PC-9 (cell line): ENCODE data around the gene MDH1. TPM values are rescaled to one million over a fixed set of nuclear protein-coding genes. Genes with fewer than 3 reads are reported as not detected.

Experiments used
- BruUV-seq: library from RNA; stranded (reverse); fragments of 400-500 nt; replicated peaks from 2 replicates; lab custom pipeline; 2021; lab: Mats Ljungman, UMichigan
- CTCF ChIA-PET: fragments of 300-600 bp; sonication (Branson Sonifier 250); formaldehyde crosslinking; loops from one replicate; lab custom pipeline; 2022; ENCODE audit warnings: antibody characterized with exemption; lab: Charles Lee
- POLR2A ChIA-PET: fragments of 300-600 bp; sonication (Branson Sonifier 250); formaldehyde crosslinking; loops from one replicate; lab custom pipeline; 2022; ENCODE audit warnings: antibody characterized with exemption; ENCODE audit not compliant: unreplicated experiment; lab: Charles Lee
- DNase-seq, 2 experiments: peaks; one replicate each; pipeline versions ENCODE4 v3.0.0 to v3.0.0-alpha.2; 2015 to 2022; ENCODE audit warnings: mixed read lengths in 1 of 2
- H2AFZ ChIP-seq: fragments of 200-600 bp; sonication (generic); 2 replicates; pipeline ENCODE4 v1.8.1; 2017; ENCODE audit warnings: antibody characterized with exemption
- H3F3A ChIP-seq: fragments of 200-600 bp; sonication (generic); 2 replicates; pipeline ENCODE4 v1.8.1; 2017; ENCODE audit warnings: antibody characterized with exemption, mild to moderate bottlenecking, low read depth; ENCODE audit not compliant: insufficient read depth
- H3K27ac ChIP-seq: fragments of 200-600 bp; sonication (generic); 2 replicates; pipeline ENCODE4 v1.6.1; 2016; ENCODE audit warnings: mixed run types
- H3K27me3 ChIP-seq: fragments of 200-600 bp; sonication (generic); 2 replicates; pipeline ENCODE4 v1.6.1; 2016; ENCODE audit warnings: low read depth, mixed run types; ENCODE audit not compliant: insufficient read depth
- H3K36me3 ChIP-seq: fragments of 200-600 bp; sonication (generic); 2 replicates; pipeline ENCODE4 v1.6.1; 2016; ENCODE audit warnings: low read depth, mixed run types
- H3K4me1 ChIP-seq: fragments of 200-600 bp; sonication (generic); replicated peaks from 2 replicates; pipeline ENCODE4 v1.6.1; 2016; ENCODE audit warnings: mixed run types; ENCODE audit not compliant: insufficient read depth
- H3K4me2 ChIP-seq: fragments of 200-600 bp; sonication (generic); 2 replicates; pipeline ENCODE4 v1.6.1; 2017; ENCODE audit warnings: mixed run types
- H3K4me3 ChIP-seq: fragments of 200-600 bp; sonication (generic); 2 replicates; pipeline ENCODE4 v1.6.1; 2016; ENCODE audit warnings: mixed run types
- H3K79me2 ChIP-seq: fragments of 200-600 bp; sonication (generic); 2 replicates; pipeline ENCODE4 v1.6.1; 2017; ENCODE audit warnings: low read depth, mixed run types
- H3K9me2 ChIP-seq: fragments of 200-600 bp; sonication (generic); 2 replicates; pipeline ENCODE4 v1.8.1; 2017; ENCODE audit warnings: mild to moderate bottlenecking; ENCODE audit not compliant: insufficient read depth
- H3K9me3 ChIP-seq: fragments of 200-600 bp; sonication (generic); 2 replicates; pipeline ENCODE4 v1.8.1; 2016; ENCODE audit warnings: low read depth; ENCODE audit not compliant: insufficient read depth
- H4K20me1 ChIP-seq: fragments of 200-600 bp; sonication (generic); 2 replicates; pipeline ENCODE4 v1.8.1; 2017; ENCODE audit not compliant: insufficient read depth
- CTCF ChIP-seq: fragments of 200-600 bp; sonication (generic); conservative IDR thresholded peaks from 2 replicates; pipeline ENCODE4 v1.6.1; 2017; ENCODE audit warnings: mixed run types, antibody characterized with exemption, mild to moderate bottlenecking, moderate library complexity
- EZH2 ChIP-seq: fragments of 200-600 bp; sonication (generic); IDR thresholded peaks from 2 replicates; pipeline ENCODE4 v1.8.0; 2017; ENCODE audit warnings: antibody characterized with exemption, low read depth
- intact Hi-C: fragments of 100-400 bp; cut with micrococcal nuclease; formaldehyde crosslinking; loops from one replicate; pipeline ENCODE4 v1.10.0; 2022; ENCODE audit not compliant: unreplicated experiment
- total RNA-seq: library from RNA; stranded (reverse); gene quantifications from 2 replicates; pipeline ENCODE4 v1.2.3, GENCODE V29; 2021

The MDH1 gene
- total RNA-seq, 1 experiment from 2014 or later = 157 TPM

GRCh38 chr2:63582873-63583272, 5.9 kb upstream of the MDH1 start:
- Histone ChIP-seq H3K4me2 (no peak overlapping the region), H3K9me3 (no peaks in the 10 kb centered on the region), H2AFZ (no peak overlapping the region), H4K20me1 (no peaks in the 10 kb centered on the region), H3K4me1 (peaks cover 14% of the 10 kb centered on the region), H3K36me3 (no peaks in the 10 kb centered on the region), H3K27ac (no peak overlapping the region), H3K27me3 (no peaks in the 10 kb centered on the region), H3K9me2 (no peaks in the 10 kb centered on the region), H3K79me2 (peaks cover 48% of the 10 kb centered on the region), H3K4me3 (no peak overlapping the region), H3F3A (no peaks in the 10 kb centered on the region)
- ChIA-PET POLR2A (no interaction called here), CTCF (no interaction called here)
- intact Hi-C loops = loop anchor here (10.0 kb wide), 1 partner anchor 432 kb away; the partner anchor contains the start of gene VPS54
- DNase-seq = no peak
- TF ChIP-seq CTCF = no peak
- TF ChIP-seq EZH2 = no peak
- BruUV-seq = no TSS peak

GRCh38 chr2:63587814-63588384, 864 bp upstream of the MDH1 start:
- Histone ChIP-seq H3K4me3 (peak overlapping the region; percentile 63), H3K27ac (peak overlapping the region; percentile 72), H3K36me3 (0 out of 2 replicates have a peak, but pooled peaks cover 6% of the 10 kb centered on the region), H3K79me2 (peaks cover 58% of the 10 kb centered on the region), H4K20me1 (no peaks in the 10 kb centered on the region), H3K9me2 (no peaks in the 10 kb centered on the region), H3K4me2 (peak overlapping the region; percentile 86), H3K9me3 (no peaks in the 10 kb centered on the region), H3K27me3 (no peaks in the 10 kb centered on the region), H2AFZ (peak overlapping the region; percentile 84), H3K4me1 (peaks cover 23% of the 10 kb centered on the region), H3F3A (no peaks in the 10 kb centered on the region)
- BruUV-seq = TSS peak; percentile 53
- ChIA-PET CTCF (interaction anchor here (1.1 kb wide), 1 partner anchor 273 kb away, joined by 3 read pairs; no protein-coding TSS in a partner anchor), POLR2A (interaction anchor here (0.6 to 1.0 kb wide), 5 partner anchors 27 to 1790 kb away, joined by 3 to 8 read pairs (median 4); no protein-coding TSS in a partner anchor)
- intact Hi-C loops = loop anchor here (1.0 to 10.0 kb wide), 5 partner anchors 26 to 427 kb away; partner anchors contain the start of genes UGP2 and VPS54
- TF ChIP-seq CTCF (no peak), EZH2 (no peak)
- no peak for DNase-seq

- H2AFZ ChIP-seq = peak overlapping the region; percentile 86
Measured at GRCh38 chr2:63589148-63589958, 590 bp downstream of the MDH1 start.

More at GRCh38 chr2:63589148-63589958, 590 bp downstream of the MDH1 start:
- no peaks in the 10 kb centered on the region for H3K9me2 ChIP-seq
- ChIA-PET POLR2A (interaction anchor here (0.5 to 1.0 kb wide), 3 partner anchors 26 to 529 kb away, joined by 3 to 8 read pairs (median 4); no protein-coding TSS in a partner anchor), CTCF (interaction anchor here (0.6 kb wide), 1 partner anchor 252 kb away, joined by 3 read pairs; the partner anchor contains the start of gene UGP2)
- H3K9me3 ChIP-seq = no peaks in the 10 kb centered on the region
- H3K79me2 ChIP-seq = peaks cover 61% of the 10 kb centered on the region
- H4K20me1 ChIP-seq = no peaks in the 10 kb centered on the region
- H3K27ac ChIP-seq = peak overlapping the region; percentile 38
- intact Hi-C loops = loop anchor here (2.0 to 10.0 kb wide), 4 partner anchors 103 to 425 kb away; partner anchors contain the start of genes UGP2 and VPS54
- TF ChIP-seq EZH2 (no peak), CTCF (no peak)
- peaks cover 23% of the 10 kb centered on the region for H3K4me1 ChIP-seq
- H3K4me3 ChIP-seq = peak overlapping the region; percentile 63
- DNase-seq = no peak
- H3K4me2 ChIP-seq = peak overlapping the region; percentile 79
- H3K27me3 ChIP-seq = no peaks in the 10 kb centered on the region
- 0 out of 2 replicates have a peak, but pooled peaks cover 8% of the 10 kb centered on the region for H3K36me3 ChIP-seq
- BruUV-seq = TSS peak; percentile 69
- no peaks in the 10 kb centered on the region for H3F3A ChIP-seq
